ENCODE measurements around the gene LRRC14B. TPM values are rescaled to one million over a fixed set of nuclear protein-coding genes. Genes with fewer than 3 reads are reported as not detected.
"Not testable (repeated sequence)": the region's sequence is repeated elsewhere in the genome, so short reads cannot be mapped to it uniquely, and the experiment has no call there.

The LRRC14B gene
- polyA plus RNA-seq, 1 donor from 2014 or later: not detected

DNA sequence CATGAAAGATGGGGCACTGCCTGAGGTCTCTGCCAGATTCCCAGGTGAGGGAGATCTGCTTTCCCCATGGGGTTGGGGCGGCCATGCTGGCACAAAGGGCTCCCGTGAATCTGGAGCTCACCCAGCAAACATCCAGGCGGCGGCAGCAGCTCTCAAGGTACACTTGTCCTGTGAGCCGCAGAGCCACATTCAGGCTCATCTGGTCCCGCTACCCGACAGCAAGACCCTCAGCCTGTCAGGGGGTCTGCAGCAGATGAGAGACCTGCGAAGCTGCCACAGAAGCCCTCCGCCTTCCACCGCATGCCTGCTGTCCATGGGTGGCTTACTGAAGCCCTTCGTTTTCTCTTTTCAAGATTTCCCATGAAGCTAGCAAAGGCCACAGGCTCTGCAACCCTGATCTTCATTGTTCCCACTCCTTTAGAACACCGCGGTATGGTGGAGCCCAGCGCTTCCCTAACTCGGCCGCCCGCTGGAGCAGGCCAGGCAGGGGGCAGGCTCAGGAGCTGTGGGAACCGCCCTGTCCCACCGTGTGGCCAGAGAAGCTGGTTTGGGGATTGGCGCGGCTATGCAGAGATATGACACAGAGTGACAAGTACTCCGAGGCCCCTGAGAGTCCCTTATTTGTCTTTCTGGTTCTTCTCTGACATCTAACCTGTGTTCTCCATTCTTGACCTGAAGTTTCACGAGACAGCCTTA is 8.8 kb downstream of the LRRC14B start:
- Mint-ChIP-seq H3K36me3 (peaks cover 1% of the 10 kb centered on the region), H3K4me1 (peaks cover 0 to 7% (median 6%) of the 10 kb centered on the region in 3 donors), H3K27ac (no peak overlapping the region), H3K27me3 (no peaks in the 10 kb centered on the region), H3K4me3 (no peak overlapping the region), H3K9me3 (no peaks in the 10 kb centered on the region)

GRCh38 chr5:200985-201384 is 9.7 kb downstream of the LRRC14B start:
- H3K27me3 Mint-ChIP-seq: no peaks in the 10 kb centered on the region
- H3K4me3 Mint-ChIP-seq: no peak overlapping the region
- H3K27ac Mint-ChIP-seq: no peak overlapping the region
- peaks cover 0 to 7% (median 6%) of the 10 kb centered on the region in 3 donors for H3K4me1 Mint-ChIP-seq
- no peaks in the 10 kb centered on the region for H3K9me3 Mint-ChIP-seq
- H3K36me3 Mint-ChIP-seq: peaks cover 1% of the 10 kb centered on the region

GRCh38 chr5:201672-202071 is 10.4 kb downstream of the LRRC14B start:
- no peak overlapping the region for H3K4me3 Mint-ChIP-seq
- H3K27ac Mint-ChIP-seq: no peak overlapping the region
- H3K36me3 Mint-ChIP-seq: peaks cover 4% of the 10 kb centered on the region
- peaks cover 0 to 7% (median 6%) of the 10 kb centered on the region in 3 donors for H3K4me1 Mint-ChIP-seq
- no peaks in the 10 kb centered on the region for H3K27me3 Mint-ChIP-seq
- no peaks in the 10 kb centered on the region for H3K9me3 Mint-ChIP-seq

DNA sequence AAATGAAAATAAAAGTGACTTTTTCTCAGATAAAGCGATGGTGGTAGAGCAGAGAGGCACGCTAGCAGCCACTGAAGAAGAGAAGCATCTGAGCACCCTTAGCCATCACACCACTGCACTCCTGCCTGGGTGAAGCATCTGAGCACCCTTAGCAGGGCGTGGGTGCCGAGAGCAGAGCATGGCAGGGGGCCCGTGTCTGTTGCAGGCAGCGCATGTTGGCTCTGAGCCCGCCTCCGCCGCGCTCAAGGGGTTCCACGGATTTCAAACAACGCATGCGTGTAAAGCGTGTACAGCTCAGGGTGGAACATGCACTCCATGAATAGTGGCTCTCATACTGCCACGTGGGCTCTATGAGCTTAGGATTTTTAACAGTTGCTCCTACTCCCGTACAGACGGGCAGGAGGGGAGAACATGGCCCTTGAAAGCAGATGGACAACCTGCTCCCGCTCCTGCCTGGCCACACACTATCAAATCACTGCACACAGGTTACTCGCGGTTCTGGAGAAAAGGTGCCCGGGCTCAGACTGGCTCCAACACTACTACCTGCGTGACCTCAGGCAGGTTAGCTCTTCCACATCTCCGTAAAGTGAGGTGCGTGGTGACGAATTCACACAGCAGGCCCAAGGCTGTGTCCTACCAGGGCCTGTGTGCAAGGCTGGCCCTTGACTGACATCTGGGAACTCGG is 12.1 kb downstream of the LRRC14B start:
- Mint-ChIP-seq H3K27ac (no peak overlapping the region), H3K4me1 (peaks cover 0 to 10% (median 8%) of the 10 kb centered on the region in 3 donors), H3K9me3 (no peaks in the 10 kb centered on the region), H3K36me3 (peaks cover 4% of the 10 kb centered on the region), H3K27me3 (no peaks in the 10 kb centered on the region), H3K4me3 (no peak overlapping the region)

DNA sequence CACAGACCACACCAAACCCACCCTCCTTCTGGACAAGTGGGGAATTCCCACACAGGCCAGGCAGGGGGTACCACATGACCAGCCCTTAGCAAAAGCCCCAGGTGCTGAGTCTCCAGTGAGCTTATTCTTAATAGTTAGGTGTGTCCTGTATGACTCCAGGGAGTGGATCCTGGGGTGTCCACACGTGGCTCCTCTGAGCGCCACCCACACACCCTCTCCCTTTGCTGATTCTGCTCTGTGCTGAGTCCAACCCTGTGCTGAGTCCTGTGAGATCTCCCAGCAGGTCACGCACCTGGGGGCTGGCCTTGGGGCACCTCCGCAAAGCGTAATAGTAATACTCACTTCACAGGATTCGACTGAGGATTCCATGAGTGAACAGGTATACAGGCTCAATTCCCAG is 12.7 kb downstream of the LRRC14B start:
- H3K36me3 Mint-ChIP-seq: peaks cover 4% of the 10 kb centered on the region
- peaks cover 0 to 10% (median 8%) of the 10 kb centered on the region in 3 donors for H3K4me1 Mint-ChIP-seq
- H3K27ac Mint-ChIP-seq: no peak overlapping the region
- no peaks in the 10 kb centered on the region for H3K9me3 Mint-ChIP-seq
- no peaks in the 10 kb centered on the region for H3K27me3 Mint-ChIP-seq
- H3K4me3 Mint-ChIP-seq: no peak overlapping the region

DNA sequence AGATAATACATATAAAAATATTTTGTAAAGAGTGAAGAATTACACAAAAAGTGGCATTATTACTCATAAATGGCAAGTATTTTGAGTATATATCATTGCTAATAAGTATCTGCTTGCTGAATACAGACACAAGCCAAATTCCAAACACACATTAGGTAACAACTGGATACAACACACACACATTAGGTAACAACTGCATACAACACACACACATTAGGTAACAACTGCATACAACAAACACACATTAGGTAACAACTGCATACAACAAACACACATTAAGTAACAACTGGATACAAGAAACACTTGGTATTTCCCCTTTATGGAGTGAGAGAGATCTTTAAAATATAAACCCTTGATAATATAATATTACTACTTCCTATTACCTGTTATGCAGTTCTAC is 13.2 kb downstream of the LRRC14B start:
- no peak overlapping the region for H3K4me3 Mint-ChIP-seq
- no peaks in the 10 kb centered on the region for H3K27me3 Mint-ChIP-seq
- peaks cover 4% of the 10 kb centered on the region for H3K36me3 Mint-ChIP-seq
- no peaks in the 10 kb centered on the region for H3K9me3 Mint-ChIP-seq
- peak overlapping the region in 1 of 3 donors; percentile 73 for H3K27ac Mint-ChIP-seq
- peaks cover under 1 to 10% (median 8%) of the 10 kb centered on the region in 3 donors for H3K4me1 Mint-ChIP-seq

DNA sequence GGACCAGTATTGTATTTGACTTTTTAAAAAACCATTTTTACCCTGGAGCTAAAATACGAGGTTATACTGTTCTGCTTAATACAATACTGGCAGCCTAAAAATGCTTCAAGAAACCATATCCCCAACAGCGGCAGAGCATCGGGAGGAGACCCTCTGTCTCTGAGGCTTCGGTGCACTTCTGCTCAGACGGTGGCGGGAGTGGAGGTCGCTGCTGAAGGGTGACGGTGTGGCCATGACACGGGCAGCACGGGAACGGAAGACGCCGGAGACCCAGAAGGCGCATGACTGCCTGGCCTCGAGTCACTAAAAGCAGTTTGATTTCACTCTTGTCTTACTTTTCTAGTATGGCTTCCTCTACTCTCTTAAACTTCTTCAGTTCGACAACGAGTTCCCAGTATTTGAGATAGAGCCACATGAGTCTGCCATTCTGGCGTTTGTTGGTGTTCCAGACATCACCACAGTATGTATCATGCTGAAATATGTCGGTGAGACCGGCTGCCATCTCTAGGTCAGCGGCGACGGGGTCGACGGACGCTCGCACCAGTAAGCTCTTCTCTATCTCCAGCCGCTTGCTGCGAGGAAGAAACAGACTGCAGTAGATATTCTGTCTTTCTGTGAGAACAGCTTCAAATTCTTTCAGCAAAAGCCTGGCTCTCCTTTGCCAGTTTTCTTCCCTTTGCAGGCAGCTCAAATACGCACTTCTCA is 13.8 kb downstream of the LRRC14B start:
- Mint-ChIP-seq H3K27me3 (no peaks in the 10 kb centered on the region), H3K9me3 (no peaks in the 10 kb centered on the region), H3K36me3 (peaks cover 5% of the 10 kb centered on the region), H3K4me3 (peak overlapping the region in 1 of 4 donors; percentile 28), H3K27ac (peak overlapping the region in 2 of 3 donors; percentile 39 to 73), H3K4me1 (peaks cover 7 to 16% (median 14%) of the 10 kb centered on the region in 3 donors)

DNA sequence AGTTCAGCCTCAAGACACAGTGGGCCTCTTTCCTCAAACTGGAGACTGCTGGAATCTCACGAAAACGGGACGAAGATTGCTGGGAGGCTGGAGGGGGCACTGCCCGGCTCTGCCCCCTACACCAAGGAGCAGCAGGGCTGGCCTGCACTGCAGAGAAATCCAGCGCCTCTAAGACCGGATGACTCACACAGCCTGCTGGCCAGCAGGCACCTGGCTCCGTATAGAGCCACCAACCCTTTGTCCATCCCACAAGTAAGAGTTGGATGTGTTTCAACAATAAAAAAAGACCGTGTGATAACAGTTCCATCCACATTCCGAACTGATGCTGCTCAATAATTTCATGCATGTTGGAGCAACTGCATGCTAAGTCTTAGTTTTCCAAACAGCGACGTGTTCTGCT is 15.1 kb downstream of the LRRC14B start:
- H3K4me1 Mint-ChIP-seq: peaks cover 10 to 14% (median 12%) of the 10 kb centered on the region in 3 donors
- no peaks in the 10 kb centered on the region for H3K9me3 Mint-ChIP-seq
- H3K27ac Mint-ChIP-seq: no peak overlapping the region
- no peaks in the 10 kb centered on the region for H3K27me3 Mint-ChIP-seq
- H3K36me3 Mint-ChIP-seq: peaks cover 5% of the 10 kb centered on the region
- no peak overlapping the region for H3K4me3 Mint-ChIP-seq

DNA sequence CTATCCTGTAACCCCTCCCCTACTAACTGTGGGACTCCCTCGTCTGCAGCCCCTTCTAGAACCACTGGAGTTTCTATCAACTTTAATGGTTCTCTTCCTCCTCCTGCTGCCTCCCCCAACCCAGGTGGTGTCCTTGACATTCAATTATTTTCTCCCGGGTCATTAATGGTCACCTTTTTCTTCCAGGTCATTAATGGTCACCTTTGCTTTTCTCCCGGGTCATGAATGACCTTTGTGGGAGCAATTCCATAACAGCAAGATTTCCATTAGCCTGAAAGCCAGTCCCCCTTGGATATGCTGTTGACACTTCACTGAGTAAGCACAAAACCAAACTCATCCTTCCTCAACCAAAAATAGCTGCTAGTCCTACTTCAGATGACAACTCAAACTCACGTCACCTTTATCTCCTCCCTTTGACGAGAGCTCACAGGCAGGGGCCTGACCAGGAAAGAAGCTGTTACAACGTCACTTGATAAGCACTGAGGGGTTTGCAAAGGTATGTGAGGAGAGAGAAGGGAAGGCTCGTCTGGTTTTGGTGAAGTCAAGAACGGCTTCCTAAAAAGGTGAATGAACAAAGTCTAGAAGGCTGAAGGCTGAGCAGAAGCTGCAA is 15.7 kb downstream of the LRRC14B start:
- Mint-ChIP-seq H3K36me3 (peaks cover 5% of the 10 kb centered on the region), H3K27ac (no peak overlapping the region), H3K4me1 (peaks cover 10 to 12% (median 11%) of the 10 kb centered on the region in 3 donors), H3K4me3 (no peak overlapping the region), H3K27me3 (no peaks in the 10 kb centered on the region), H3K9me3 (no peaks in the 10 kb centered on the region)

GRCh38 chr5:207599-207998 is 16.3 kb downstream of the LRRC14B start:
- no peak overlapping the region for H3K4me3 Mint-ChIP-seq
- H3K27ac Mint-ChIP-seq: no peak overlapping the region
- H3K36me3 Mint-ChIP-seq: peaks cover 5% of the 10 kb centered on the region

GRCh38 chr5:208449-209114 is 17.3 kb downstream of the LRRC14B start:
- H3K4me1 Mint-ChIP-seq: peaks cover 10 to 12% (median 12%) of the 10 kb centered on the region in 3 donors
- no peaks in the 10 kb centered on the region for H3K9me3 Mint-ChIP-seq
- peak overlapping the region in 2 of 4 donors; percentile 45 to 55 for H3K4me3 Mint-ChIP-seq
- H3K36me3 Mint-ChIP-seq: peaks cover 4% of the 10 kb centered on the region
- no peak overlapping the region for H3K27ac Mint-ChIP-seq
- no peaks in the 10 kb centered on the region for H3K27me3 Mint-ChIP-seq

More at GRCh38 chr5:207599-207998, 16.3 kb downstream of the LRRC14B start:
- no peaks in the 10 kb centered on the region for H3K9me3 Mint-ChIP-seq
- H3K27me3 Mint-ChIP-seq: no peaks in the 10 kb centered on the region
- peaks cover 10 to 12% (median 11%) of the 10 kb centered on the region in 3 donors for H3K4me1 Mint-ChIP-seq

DNA sequence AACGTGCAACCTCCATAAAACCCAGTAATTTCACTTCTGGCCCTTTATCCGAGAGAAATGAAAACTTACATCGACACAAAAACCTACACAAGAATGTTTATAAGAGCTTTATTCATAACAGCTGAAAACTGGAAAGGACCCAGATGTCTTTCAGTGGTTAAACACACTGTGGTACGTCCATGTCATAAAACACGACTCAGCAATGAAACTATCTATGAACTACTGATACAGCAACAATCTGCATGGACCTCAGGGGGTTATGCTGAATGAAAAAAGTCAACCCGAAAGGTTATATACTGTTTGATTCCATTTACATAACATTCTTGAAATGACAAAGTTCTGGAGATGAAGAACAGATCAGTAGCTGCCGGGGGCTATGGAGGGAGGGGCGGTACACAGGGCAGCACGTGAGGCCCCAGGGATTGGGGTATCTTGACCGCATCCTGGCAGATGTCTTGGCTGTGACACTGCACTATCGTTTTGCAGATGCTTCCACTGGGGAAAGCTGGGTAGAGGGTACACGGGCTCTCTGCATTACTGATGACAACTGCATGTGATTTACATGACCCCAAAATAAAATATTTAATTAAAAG is 22.6 kb downstream of the LRRC14B start:
- H3K4me1 Mint-ChIP-seq: peaks cover 23 to 34% (median 34%) of the 10 kb centered on the region in 3 donors
- peak overlapping the region in 2 of 3 donors; percentile 69 to 96 for H3K27ac Mint-ChIP-seq
- H3K4me3 Mint-ChIP-seq: peak overlapping the region in 2 of 4 donors; percentile 77 to 79
- H3K9me3 Mint-ChIP-seq: no peaks in the 10 kb centered on the region
- H3K27me3 Mint-ChIP-seq: no peaks in the 10 kb centered on the region
- peaks cover 7% of the 10 kb centered on the region for H3K36me3 Mint-ChIP-seq

GRCh38 chr5:215256-215655 is 24.0 kb downstream of the LRRC14B start:
- H3K36me3 Mint-ChIP-seq, H3K9me3 Mint-ChIP-seq, H3K27me3 Mint-ChIP-seq: not testable (repeated sequence)
- peak overlapping the region in 3 of 4 donors; percentile 24 to 79 (median 72) for H3K4me3 Mint-ChIP-seq
- H3K27ac Mint-ChIP-seq: peak overlapping the region in 1 of 3 donors; percentile 69
- peaks cover 19 to 32% (median 31%) of the 10 kb centered on the region in 3 donors for H3K4me1 Mint-ChIP-seq

GRCh38 chr5:216076-216475 is 24.8 kb downstream of the LRRC14B start:
- H3K4me1 Mint-ChIP-seq: peaks cover 20 to 35% (median 34%) of the 10 kb centered on the region in 3 donors
- H3K36me3 Mint-ChIP-seq, H3K27me3 Mint-ChIP-seq, H3K9me3 Mint-ChIP-seq: not testable (repeated sequence)
- peak overlapping the region in 3 of 4 donors; percentile 24 to 79 (median 73) for H3K4me3 Mint-ChIP-seq
- peak overlapping the region in 2 of 3 donors; percentile 69 for H3K27ac Mint-ChIP-seq
